H1 (cell line): ENCODE data around the gene ZSCAN22. TPM values are rescaled to one million over a fixed set of nuclear protein-coding genes. Genes with fewer than 3 reads are reported as not detected.

Experiments used
- CTCF ChIA-PET: fragments of 300-600 bp; sonication (Branson Sonifier 250); formaldehyde crosslinking; loops from one replicate; lab custom pipeline; 2021; ENCODE audit not compliant: partially characterized antibody; lab: Charles Lee
- POLR2A ChIA-PET: fragments of 300-600 bp; sonication (Branson Sonifier 250); formaldehyde crosslinking; loops from one replicate; lab custom pipeline; 2021; ENCODE audit warnings: inconsistent platforms; ENCODE audit not compliant: partially characterized antibody; lab: Charles Lee
- DNase-seq, 2 experiments: peaks; one replicate each; pipeline versions ENCODE4 v3.0.0 to v3.0.0-alpha.2; 2010 to 2022; ENCODE audit warnings: low spot score in 2 of 2, low read depth in 1 of 2, mixed read lengths in 1 of 2
- FAIRE-seq: peaks from 2 replicates; lab custom pipeline; 2011; peaks lifted over from hg19 to GRCh38; lab: Jason Lieb, UNC
- H2AFZ ChIP-seq: 2 replicates; pipeline ENCODE4 v1.8.1; 2012; ENCODE audit warnings: low read length, inconsistent platforms
- H2AK5ac ChIP-seq: 2 replicates; pipeline ENCODE4 v1.6.1; 2013; ENCODE audit warnings: low read depth, low read length
- H2BK120ac ChIP-seq: replicated peaks from 2 replicates; pipeline ENCODE3; 2013; ENCODE audit warnings: low read depth, low read length, inconsistent platforms
- H2BK12ac ChIP-seq: 2 replicates; pipeline ENCODE4 v1.6.1; 2013; ENCODE audit warnings: low read depth, low read length
- H2BK15ac ChIP-seq: 2 replicates; pipeline ENCODE4 v1.6.1; 2013; ENCODE audit warnings: low read length
- H2BK20ac ChIP-seq: 2 replicates; pipeline ENCODE4 v1.6.1; 2013; ENCODE audit warnings: low read length
- H2BK5ac ChIP-seq: 2 replicates; pipeline ENCODE4 v1.6.1; 2013; ENCODE audit warnings: low read depth, low read length
- H3K14ac ChIP-seq: 2 replicates; pipeline ENCODE4 v1.6.1; 2013; ENCODE audit warnings: inconsistent platforms; ENCODE audit not compliant: insufficient read length
- H3K18ac ChIP-seq: 2 replicates; pipeline ENCODE4 v1.6.1; 2013; ENCODE audit warnings: low read length; ENCODE audit errors: extremely low read depth
- H3K23ac ChIP-seq: 2 replicates; pipeline ENCODE4 v1.6.1; 2013; ENCODE audit warnings: inconsistent platforms; ENCODE audit not compliant: insufficient read length
- H3K23me2 ChIP-seq: 2 replicates; pipeline ENCODE4 v1.6.1; 2013; ENCODE audit warnings: low read depth, low read length
- H3K27ac ChIP-seq: 2 replicates; pipeline ENCODE4 v1.6.1; 2011; ENCODE audit warnings: low read depth, low read length, inconsistent platforms
- H3K27me3 ChIP-seq, 4 experiments: replicated peaks in 1 of 4; 1 replicate in 1 of 4; 2 replicates in 3 of 4; pipeline versions ENCODE4 v1.6.1 to v1.8.1; 2011 to 2013; ENCODE audit warnings: low read length in 3 of 4, mild to moderate bottlenecking in 3 of 4, inconsistent platforms in 2 of 4, mixed read lengths in 2 of 4, moderate library complexity in 1 of 4; ENCODE audit not compliant: control insufficient read depth in 3 of 4, insufficient read depth in 3 of 4; ENCODE audit errors: extremely low read depth in 1 of 4
- H3K36me3 ChIP-seq, 4 experiments: 2 replicates each; pipeline versions ENCODE4 v1.6.1 to v1.8.1; 2011 to 2013; ENCODE audit warnings: mild to moderate bottlenecking in 4 of 4, low read length in 3 of 4, moderate library complexity in 2 of 4, control low read depth in 1 of 4, inconsistent platforms in 1 of 4; ENCODE audit not compliant: insufficient read depth in 4 of 4, control insufficient read depth in 2 of 4
- H3K4ac ChIP-seq: replicated peaks from 2 replicates; pipeline ENCODE3; 2013; ENCODE audit warnings: low read length, low read depth, mixed read lengths, inconsistent platforms; ENCODE audit not compliant: insufficient read length
- H3K4me1 ChIP-seq, 4 experiments: replicated peaks in 1 of 4; 1 replicate in 1 of 4; 2 replicates in 3 of 4; pipeline versions ENCODE4 v1.6.1 to v1.8.1; 2011 to 2013; ENCODE audit warnings: low read length in 3 of 4, inconsistent platforms in 2 of 4, mixed read lengths in 1 of 4; ENCODE audit not compliant: insufficient read depth in 4 of 4, control insufficient read depth in 3 of 4
- H3K4me2 ChIP-seq, 2 experiments: 2 replicates each; pipeline versions ENCODE4 v1.6.1 to v1.8.1; 2011 to 2013; ENCODE audit warnings: low read depth in 2 of 2, low read length in 2 of 2, control low read depth in 1 of 2, inconsistent platforms in 1 of 2, mild to moderate bottlenecking in 1 of 2; ENCODE audit not compliant: insufficient read depth in 1 of 2
- H3K4me3 ChIP-seq, 4 experiments: fragments of 200-600, 300-600 bp in 1 of 4; sonication (generic), shearing (Covaris generic), sonication (Bioruptor Twin) in 1 of 4; 2 replicates each; pipeline versions ENCODE4 v1.5.1 to v1.8.1; 2011 to 2016; ENCODE audit warnings: low read length in 4 of 4, low read depth in 3 of 4, control low read depth in 2 of 4, inconsistent platforms in 2 of 4, mild to moderate bottlenecking in 2 of 4, mixed read lengths in 1 of 4, moderate library complexity in 1 of 4; ENCODE audit not compliant: insufficient read depth in 2 of 4; ENCODE audit errors: extremely low read depth in 1 of 4
- H3K56ac ChIP-seq: replicated peaks from 2 replicates; pipeline ENCODE3; 2013; ENCODE audit warnings: low read depth, mild to moderate bottlenecking, mixed read lengths, low read length, inconsistent platforms; ENCODE audit not compliant: insufficient read length
- H3K79me1 ChIP-seq: 2 replicates; pipeline ENCODE4 v1.6.1; 2013; ENCODE audit warnings: low read depth, low read length, control low read depth
- H3K79me2 ChIP-seq, 2 experiments: 2 replicates each; pipeline versions ENCODE4 v1.6.1 to v1.8.1; 2012 to 2013; ENCODE audit warnings: low read length in 2 of 2, mild to moderate bottlenecking in 2 of 2, inconsistent platforms in 1 of 2; ENCODE audit not compliant: insufficient read depth in 2 of 2, control insufficient read depth in 1 of 2
- H3K9ac ChIP-seq, 4 experiments: replicated peaks in 1 of 4; 1 replicate in 1 of 4; 2 replicates in 3 of 4; pipeline versions ENCODE4 v1.6.1 to v1.8.1; 2011 to 2013; ENCODE audit warnings: low read depth in 3 of 4, low read length in 3 of 4, control low read depth in 2 of 4, mild to moderate bottlenecking in 2 of 4, moderate library complexity in 2 of 4, inconsistent platforms in 1 of 4; ENCODE audit errors: extremely low read depth in 1 of 4
- H3K9me3 ChIP-seq, 2 experiments: 2 replicates each; pipeline versions ENCODE4 v1.6.1 to v1.8.1; 2012 to 2013; ENCODE audit warnings: mild to moderate bottlenecking in 2 of 2, moderate library complexity in 2 of 2, control low read depth in 1 of 2, inconsistent platforms in 1 of 2, low read depth in 1 of 2, low read length in 1 of 2, mixed read lengths in 1 of 2; ENCODE audit not compliant: insufficient read depth in 2 of 2
- H4K20me1 ChIP-seq, 2 experiments: replicated peaks in 1 of 2; 2 replicates each; pipeline versions ENCODE3 to v1.8.1; 2011 to 2013; ENCODE audit warnings: inconsistent platforms in 2 of 2, low read length in 2 of 2, mild to moderate bottlenecking in 1 of 2; ENCODE audit not compliant: insufficient read depth in 2 of 2, control insufficient read depth in 1 of 2
- H4K5ac ChIP-seq: 2 replicates; pipeline ENCODE4 v1.6.1; 2013; ENCODE audit warnings: low read length, low read depth, mixed read lengths, inconsistent platforms; ENCODE audit not compliant: insufficient read length
- H4K8ac ChIP-seq: 2 replicates; pipeline ENCODE4 v1.8.0; 2013; ENCODE audit warnings: mild to moderate bottlenecking, moderate library complexity, low read length, inconsistent platforms; ENCODE audit not compliant: insufficient read depth; ENCODE audit errors: extremely low read depth
- H4K91ac ChIP-seq: replicated peaks from 2 replicates; pipeline ENCODE3; 2013; ENCODE audit warnings: low read length, mixed read lengths, inconsistent platforms; ENCODE audit not compliant: insufficient read length
- KDM5A ChIP-seq: fragments of 200-600 bp; IDR thresholded peaks from 2 replicates; pipeline ENCODE4 v1.7.1; 2012; ENCODE audit warnings: mild to moderate bottlenecking, low read length, inconsistent platforms, mixed read lengths
- PHF8 ChIP-seq: fragments of 200-600 bp; sonication (generic); conservative IDR thresholded peaks from 2 replicates; pipeline ENCODE4 v1.7.1; 2012; ENCODE audit warnings: low read depth, mild to moderate bottlenecking, inconsistent platforms, low read length, moderate library complexity
- RBBP5 ChIP-seq: IDR thresholded peaks from 2 replicates; pipeline ENCODE4 v1.7.1; 2012; ENCODE audit warnings: low read depth, mild to moderate bottlenecking, inconsistent platforms, low read length, moderate library complexity, borderline replicate concordance
- WGBS, 2 experiments: shearing (Covaris generic) in 1 of 2; methylation state at CpG; one replicate each; pipeline versions ENCODE4 v1.1.6 to v1.1.7; 2013 to 2015; ENCODE audit warnings: low lambda C conversion rate in 2 of 2, mixed read lengths in 2 of 2, inconsistent platforms in 1 of 2, low coverage in 1 of 2, missing lambda C conversion rate in 1 of 2; ENCODE audit not compliant: insufficient replicate concordance in 2 of 2, insufficient coverage in 1 of 2, insufficient read length in 1 of 2; ENCODE audit errors: extremely low coverage in 1 of 2, missing lambda C conversion rate in 1 of 2; 5-methylcytosine and 5-hydroxymethylcytosine counted together
- polyA plus RNA-seq, 7 experiments: library from polyadenylated mRNA; depleted of rRNA in 3 of 7; stranded (reverse) in 5 of 7; unstranded in 2 of 7; fragments of >200 nt in 5 of 7; fragments of 200-250 nt in 2 of 7; gene quantifications; 1 replicate in 5 of 7; 2 replicates in 1 of 7; 4 replicates in 1 of 7; pipeline versions ENCODE4 v1.2.1 to v1.2.3, GENCODE V29; 2011 to 2013; ENCODE audit warnings: missing spikeins in 2 of 7, mixed read lengths in 2 of 7
- total RNA-seq: library from RNA; stranded (reverse); fragmentation: NEBNext Ultra II Directional; extraction: Animal tissue kit (Norgen Biotek cat#: 25700); gene quantifications from 2 replicates; pipeline ENCODE4 v1.2.1, GENCODE V29; 2021

ZSCAN22 gene
- total and polyA plus RNA-seq, 2 of the 8 experiments (the other 6 are each of a cell fraction or from before 2014, with no cell fraction given): 3.2 to 3.3 TPM

- Histone ChIP-seq H2AFZ (no peak overlapping the region), H2BK120ac (no peak overlapping the region), H4K5ac (no peak overlapping the region), H3K18ac (no peak overlapping the region), H3K4me2 (no peak overlapping the region), H3K4me1 (peaks cover 0 to 3% (median 1%) of the 10 kb centered on the region in 4 experiments; a peak in 3 of 7 replicates), H4K91ac (no peak overlapping the region), H3K27me3 (no peaks in the 10 kb centered on the region), H2BK20ac (no peak overlapping the region), H3K14ac (no peak overlapping the region), H3K79me1 (no peaks in the 10 kb centered on the region), H3K4ac (no peak overlapping the region), H2BK12ac (no peak overlapping the region), H3K79me2 (peaks cover 0 to 10% of the 10 kb centered on the region in 2 experiments; a peak in 1 of 4 replicates), H2BK5ac (no peak overlapping the region), H3K27ac (no peak overlapping the region), H3K23ac (no peak overlapping the region), H3K36me3 (peaks cover 9 to 25% (median 21%) of the 10 kb centered on the region in 4 experiments), H2AK5ac (no peak overlapping the region), H4K8ac (no peak overlapping the region), H3K23me2 (peaks cover 6% of the 10 kb centered on the region), H3K9ac (no peak overlapping the region), H4K20me1 (peaks cover 0 to 1% of the 10 kb centered on the region in 2 experiments), H3K56ac (no peak overlapping the region), H2BK15ac (no peak overlapping the region), H3K4me3 (no peak overlapping the region), H3K9me3 (no peaks in the 10 kb centered on the region)
- no peak for TF ChIP-seq PHF8
- TF ChIP-seq KDM5A: no peak
- no peak for TF ChIP-seq RBBP5
- 96% methylated on average over 4 of the region's 4 CpGs; no CpG with 5 or more reads in 1 of the 2 experiments for whole genome bisulfite sequencing, 2 experiments
- ChIA-PET CTCF (interaction anchor here (1.4 kb wide), 1 partner anchor 19 kb away, joined by 4 read pairs; no protein-coding TSS in a partner anchor), POLR2A (interaction anchor here (1.0 to 2.5 kb wide), 4 partner anchors 29 to 83 kb away, joined by 4 to 9 read pairs (median 7); partner anchors contain the start of genes ZNF544 and ZNF8)
- FAIRE-seq (no peak), DNase-seq (no peak)
Observed at GRCh38 chr19:58307736-58308135, 19.1 kb upstream of the ZSCAN22 start.
